Keratinocyte (primary cell): ENCODE data around the gene RPL23. TPM values are rescaled to one million over a fixed set of nuclear protein-coding genes. Genes with fewer than 3 reads are reported as not detected.

Experiments used
- DNase-seq: peaks from one replicate; pipeline ENCODE4 v3.0.0-alpha.2; 2011; ENCODE audit warnings: low read depth, missing footprints, low spot score
- FAIRE-seq: peaks from 2 replicates; lab custom pipeline; 2011; peaks lifted over from hg19 to GRCh38; lab: Jason Lieb, UNC
- H2AFZ ChIP-seq: 2 replicates; pipeline ENCODE4 v1.6.0; 2012; ENCODE audit warnings: low read length, control low read depth, inconsistent platforms; ENCODE audit not compliant: control insufficient read depth
- H3K27ac ChIP-seq: 2 replicates; pipeline ENCODE4 v1.5.1; 2011; ENCODE audit warnings: low read length; ENCODE audit not compliant: control insufficient read depth, insufficient read depth
- H3K27me3 ChIP-seq: 3 replicates; pipeline ENCODE4 v1.6.0; 2011; ENCODE audit warnings: low read length; ENCODE audit not compliant: control insufficient read depth, insufficient read depth; ENCODE audit errors: extremely low read depth
- H3K36me3 ChIP-seq, 2 experiments: 2 replicates in 1 of 2; 3 replicates in 1 of 2; pipeline ENCODE4 v1.5.1; 2011; ENCODE audit warnings: low read length in 2 of 2, mild to moderate bottlenecking in 1 of 2; ENCODE audit not compliant: control insufficient read depth in 2 of 2, insufficient read depth in 2 of 2; ENCODE audit errors: extremely low read depth in 1 of 2
- H3K4me1 ChIP-seq: 3 replicates; pipeline ENCODE4 v1.5.1; 2011; ENCODE audit warnings: low read length; ENCODE audit not compliant: control insufficient read depth, insufficient read depth; ENCODE audit errors: extremely low read depth
- H3K4me2 ChIP-seq: 3 replicates; pipeline ENCODE4 v1.6.0; 2011; ENCODE audit warnings: low read depth, low read length; ENCODE audit not compliant: control insufficient read depth, insufficient read depth; ENCODE audit errors: extremely low read depth
- H3K4me3 ChIP-seq, 3 experiments: fragments of 200-600 bp in 1 of 3; sonication (generic) in 1 of 3; 2 replicates in 2 of 3; 3 replicates in 1 of 3; pipeline ENCODE4 v1.5.1; 2011 to 2016; ENCODE audit warnings: low read length in 3 of 3, mild to moderate bottlenecking in 3 of 3, control low read depth in 2 of 3, inconsistent platforms in 1 of 3, low read depth in 1 of 3, mixed read lengths in 1 of 3, mixed run types in 1 of 3, moderate library complexity in 1 of 3; ENCODE audit not compliant: control insufficient read depth in 2 of 3, insufficient read depth in 2 of 3; ENCODE audit errors: extremely low read depth in 1 of 3
- H3K79me2 ChIP-seq: 2 replicates; pipeline ENCODE4 v1.6.0; 2012; ENCODE audit warnings: low read length; ENCODE audit not compliant: control insufficient read depth, insufficient read depth
- H3K9ac ChIP-seq: 3 replicates; pipeline ENCODE4 v1.6.0; 2011; ENCODE audit warnings: low read length; ENCODE audit not compliant: control insufficient read depth, insufficient read depth; ENCODE audit errors: extremely low read depth
- H3K9me1 ChIP-seq: 3 replicates; pipeline ENCODE4 v1.6.0; 2011; ENCODE audit warnings: low read length; ENCODE audit not compliant: control insufficient read depth, insufficient read depth; ENCODE audit errors: extremely low read depth
- H3K9me3 ChIP-seq: 2 replicates; pipeline ENCODE4 v1.5.1; 2012; ENCODE audit warnings: low read depth, low read length; ENCODE audit not compliant: control insufficient read depth
- H4K20me1 ChIP-seq: 3 replicates; pipeline ENCODE4 v1.6.0; 2011; ENCODE audit warnings: low read length; ENCODE audit not compliant: control insufficient read depth, insufficient read depth; ENCODE audit errors: extremely low read depth
- EZH2 ChIP-seq: IDR thresholded peaks from one replicate; pipeline ENCODE4 v1.6.1; 2012; ENCODE audit warnings: inconsistent platforms, mild to moderate bottlenecking, low read length, moderate library complexity
- dilution Hi-C: fragments of 300-500 bp; cut with MboI; formaldehyde crosslinking; loops from one replicate; pipeline ENCODE4 v1.7.0; 2020; ENCODE audit warnings: low sequenced_read_pairs; ENCODE audit not compliant: extremely low pct_ligation_motif_present
- polyA plus RNA-seq, 5 experiments: library from polyadenylated mRNA; depleted of rRNA in 3 of 5; stranded (reverse) in 3 of 5; stranded (forward) in 1 of 5; unstranded in 1 of 5; fragments of >200 nt; gene quantifications; 1 replicate in 1 of 5; 2 replicates in 3 of 5; 3 replicates in 1 of 5; pipeline versions ENCODE4 v1.2.1 to v1.2.3, GENCODE V29; 2011 to 2012; ENCODE audit warnings: missing spikeins in 2 of 5, low read depth in 1 of 5, low replicate concordance in 1 of 5
- TF ChIP-seq, protein P1 (sequence below), 3 experiments: IDR thresholded peaks in 1 of 3; conservative IDR thresholded peaks in 1 of 3; optimal IDR thresholded peaks in 1 of 3; 2 replicates in 2 of 3; 3 replicates in 1 of 3; pipeline versions ENCODE3 to v1.5.1; 2011; ENCODE audit warnings: low read length in 3 of 3, mild to moderate bottlenecking in 3 of 3, moderate library complexity in 2 of 3, control low read depth in 1 of 3, inconsistent platforms in 1 of 3; ENCODE audit not compliant: insufficient read depth in 2 of 3; ENCODE audit errors: extremely low read depth in 1 of 3

The RPL23 gene
- polyA plus RNA-seq, 1 donor (not counting 4 experiments of a cell fraction or from before 2014, with no cell fraction given): 2,966 TPM

DNA sequence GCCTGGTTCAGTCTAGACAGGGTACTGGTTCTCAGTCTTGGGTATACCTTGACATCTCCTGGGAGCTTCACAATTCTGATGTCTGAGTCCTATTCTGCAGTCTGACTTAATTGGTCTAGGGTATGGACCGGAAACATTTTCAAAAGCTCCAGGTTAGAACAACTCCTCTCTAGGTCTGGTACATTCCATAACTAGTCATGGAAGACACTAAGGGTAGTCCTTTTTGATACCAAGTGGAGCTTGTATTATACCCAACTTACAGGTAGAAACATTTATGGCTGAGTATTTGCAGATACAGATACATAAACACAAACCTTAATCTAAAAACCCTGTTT, 5.0 kb downstream of the RPL23 start:
- Histone ChIP-seq H4K20me1 (peaks cover 36% of the 10 kb centered on the region), H3K9me3 (no peaks in the 10 kb centered on the region), H3K4me3 (no peak overlapping the region), H3K27ac (no peak overlapping the region), H3K27me3 (no peaks in the 10 kb centered on the region), H3K4me2 (no peak overlapping the region), H3K36me3 (peaks cover 25 to 49% of the 10 kb centered on the region in 2 experiments), H3K9ac (no peak overlapping the region), H3K9me1 (peaks cover 3% of the 10 kb centered on the region), H2AFZ (no peak overlapping the region), H3K4me1 (peaks cover 18% of the 10 kb centered on the region), H3K79me2 (peaks cover 36% of the 10 kb centered on the region)
- FAIRE-seq (no peak), DNase-seq (no peak)
- dilution Hi-C loops: no loop called here
- TF ChIP-seq, protein P1, sequence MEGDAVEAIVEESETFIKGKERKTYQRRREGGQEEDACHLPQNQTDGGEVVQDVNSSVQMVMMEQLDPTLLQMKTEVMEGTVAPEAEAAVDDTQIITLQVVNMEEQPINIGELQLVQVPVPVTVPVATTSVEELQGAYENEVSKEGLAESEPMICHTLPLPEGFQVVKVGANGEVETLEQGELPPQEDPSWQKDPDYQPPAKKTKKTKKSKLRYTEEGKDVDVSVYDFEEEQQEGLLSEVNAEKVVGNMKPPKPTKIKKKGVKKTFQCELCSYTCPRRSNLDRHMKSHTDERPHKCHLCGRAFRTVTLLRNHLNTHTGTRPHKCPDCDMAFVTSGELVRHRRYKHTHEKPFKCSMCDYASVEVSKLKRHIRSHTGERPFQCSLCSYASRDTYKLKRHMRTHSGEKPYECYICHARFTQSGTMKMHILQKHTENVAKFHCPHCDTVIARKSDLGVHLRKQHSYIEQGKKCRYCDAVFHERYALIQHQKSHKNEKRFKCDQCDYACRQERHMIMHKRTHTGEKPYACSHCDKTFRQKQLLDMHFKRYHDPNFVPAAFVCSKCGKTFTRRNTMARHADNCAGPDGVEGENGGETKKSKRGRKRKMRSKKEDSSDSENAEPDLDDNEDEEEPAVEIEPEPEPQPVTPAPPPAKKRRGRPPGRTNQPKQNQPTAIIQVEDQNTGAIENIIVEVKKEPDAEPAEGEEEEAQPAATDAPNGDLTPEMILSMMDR (optimal IDR thresholded peaks at IDR 0.05 in 1 of 3, IDR thresholded peaks at IDR 0.05 in 1 of 3, conservative IDR thresholded peaks at IDR 0.05 in 1 of 3; ENCODE audit: extremely low read depth in 1 of 3, insufficient read depth in 2 of 3, low read length in 3 of 3): no peak
- no peak for TF ChIP-seq EZH2

DNA sequence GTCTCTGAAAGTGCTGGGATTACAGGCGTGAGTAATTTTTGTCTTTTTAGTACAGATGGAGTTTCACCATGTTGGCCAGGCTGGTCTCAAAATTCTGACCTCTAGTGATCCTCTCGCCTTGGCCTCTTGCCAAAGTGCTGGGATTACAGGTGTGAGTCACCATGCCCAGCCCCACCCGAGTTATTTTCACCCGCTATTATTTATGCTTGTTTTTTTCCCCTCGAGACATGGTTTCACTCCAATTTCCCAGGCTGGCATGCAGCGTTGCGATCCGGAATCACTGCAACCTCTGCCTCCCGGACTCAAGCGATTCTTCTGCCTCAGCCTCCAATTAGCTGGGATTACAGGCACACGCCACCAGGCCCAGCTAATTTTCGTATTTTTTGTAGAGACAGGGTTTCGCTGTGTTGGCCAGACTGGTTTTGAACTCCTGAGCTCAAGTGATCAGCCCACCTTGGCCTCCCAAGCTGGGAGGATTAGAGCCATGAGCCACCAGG, 9.2 kb downstream of the RPL23 start:
- Histone ChIP-seq H3K79me2 (no peaks in the 10 kb centered on the region), H4K20me1 (peaks cover 2% of the 10 kb centered on the region), H2AFZ (no peak overlapping the region), H3K27me3 (no peaks in the 10 kb centered on the region), H3K9me3 (no peaks in the 10 kb centered on the region), H3K4me3 (no peak overlapping the region), H3K27ac (peak overlapping the region; percentile 20), H3K9ac (no peak overlapping the region), H3K9me1 (no peaks in the 10 kb centered on the region), H3K4me2 (no peak overlapping the region), H3K36me3 (peaks cover 13 to 16% of the 10 kb centered on the region in 2 experiments), H3K4me1 (no peaks in the 10 kb centered on the region)
- no peak for TF ChIP-seq EZH2
- TF ChIP-seq, protein P1 (optimal IDR thresholded peaks at IDR 0.05 in 1 of 3, IDR thresholded peaks at IDR 0.05 in 1 of 3, conservative IDR thresholded peaks at IDR 0.05 in 1 of 3; ENCODE audit: extremely low read depth in 1 of 3, insufficient read depth in 2 of 3, low read length in 3 of 3): no peak
- FAIRE-seq (no peak), DNase-seq (no peak)
- dilution Hi-C loops: no loop called here
